IMR-90 (cell line): ENCODE data around the gene CDK14. TPM values are rescaled to one million over a fixed set of nuclear protein-coding genes. Genes with fewer than 3 reads are reported as not detected.

Experiments
- ATAC-seq: fragments of 200-7000 bp; cut with Tn5 transposase; 2 replicates; pipeline ENCODE4 v1.9.1; 2020; ENCODE audit warnings: low read depth, mild to moderate bottlenecking, moderate library complexity
- BruUV-seq: library from RNA; stranded (reverse); fragments of 400-500 nt; replicated peaks from 2 replicates; lab custom pipeline; 2021; lab: Mats Ljungman, UMichigan
- CTCF ChIA-PET: fragments of 300-600 bp; formaldehyde crosslinking; extraction: SDS; loops from one replicate; lab custom pipeline; 2021; ENCODE audit warnings: antibody characterized with exemption; lab: Yijun Ruan, JAX
- POLR2A ChIA-PET: fragments of 300-600 bp; sonication (Branson Sonifier 250); formaldehyde crosslinking; loops from one replicate; lab custom pipeline; 2022; ENCODE audit warnings: antibody characterized with exemption; ENCODE audit not compliant: unreplicated experiment; lab: Charles Lee
- DNase-seq: peaks from one replicate; pipeline ENCODE4 v3.0.0; 2013
- H2AFZ ChIP-seq: replicated peaks from 2 replicates; pipeline ENCODE3; 2013; ENCODE audit warnings: low read length, mild to moderate bottlenecking; ENCODE audit not compliant: poor library complexity
- H2AK5ac ChIP-seq: 2 replicates; pipeline ENCODE4 v1.6.1; 2013; ENCODE audit warnings: low read depth, low read length, inconsistent platforms
- H2AK9ac ChIP-seq: replicated peaks from 2 replicates; pipeline ENCODE3; 2013; ENCODE audit warnings: mild to moderate bottlenecking, low read depth, low read length, moderate library complexity; ENCODE audit not compliant: poor library complexity
- H2BK120ac ChIP-seq: 2 replicates; pipeline ENCODE4 v1.6.1; 2013; ENCODE audit warnings: low read depth, low read length, inconsistent platforms
- H2BK15ac ChIP-seq: 3 replicates; pipeline ENCODE4 v1.6.1; 2013; ENCODE audit warnings: low read depth, low read length, inconsistent platforms
- H2BK20ac ChIP-seq: 2 replicates; pipeline ENCODE4 v1.6.1; 2013; ENCODE audit warnings: low read depth, mild to moderate bottlenecking, inconsistent platforms, low read length, moderate library complexity
- H2BK5ac ChIP-seq: 2 replicates; pipeline ENCODE4 v1.6.1; 2013; ENCODE audit warnings: mild to moderate bottlenecking, low read depth, low read length, inconsistent platforms; ENCODE audit not compliant: poor library complexity, severe bottlenecking
- H3K14ac ChIP-seq: replicated peaks from 2 replicates; pipeline ENCODE4 v1.6.1; 2013; ENCODE audit warnings: low read depth, low read length, inconsistent platforms
- H3K18ac ChIP-seq: 2 replicates; pipeline ENCODE4 v1.6.1; 2013; ENCODE audit warnings: low read depth, low read length, control low read depth
- H3K23ac ChIP-seq: 2 replicates; pipeline ENCODE4 v1.6.1; 2013; ENCODE audit warnings: low read depth, low read length, inconsistent platforms
- H3K27ac ChIP-seq: 2 replicates; pipeline ENCODE4 v1.5.1; 2013; ENCODE audit warnings: mild to moderate bottlenecking, control low read depth, low read length; ENCODE audit not compliant: insufficient read depth
- H3K27me3 ChIP-seq: 2 replicates; pipeline ENCODE4 v1.6.1; 2013; ENCODE audit warnings: low read length; ENCODE audit not compliant: control insufficient read depth, insufficient read depth
- H3K36me3 ChIP-seq: 2 replicates; pipeline ENCODE4 v1.6.1; 2013; ENCODE audit warnings: low read length, mixed read lengths; ENCODE audit not compliant: control insufficient read depth, insufficient read depth
- H3K4ac ChIP-seq: 2 replicates; pipeline ENCODE4 v1.6.1; 2013; ENCODE audit warnings: low read depth, low read length, inconsistent platforms
- H3K4me1 ChIP-seq: 2 replicates; pipeline ENCODE4 v1.6.1; 2013; ENCODE audit warnings: low read length, mixed read lengths; ENCODE audit not compliant: control insufficient read depth, insufficient read depth
- H3K4me2 ChIP-seq: 2 replicates; pipeline ENCODE4 v1.6.1; 2013; ENCODE audit warnings: low read depth, mild to moderate bottlenecking, control low read depth, low read length, moderate library complexity
- H3K4me3 ChIP-seq: 2 replicates; pipeline ENCODE4 v1.5.1; 2013; ENCODE audit warnings: low read depth, mild to moderate bottlenecking, control low read depth, low read length, moderate library complexity; ENCODE audit not compliant: insufficient read depth
- H3K56ac ChIP-seq: 2 replicates; pipeline ENCODE4 v1.6.1; 2013; ENCODE audit warnings: low read length, inconsistent platforms; ENCODE audit not compliant: insufficient read depth; ENCODE audit errors: extremely low read depth
- H3K79me1 ChIP-seq, 2 experiments: 2 replicates each; pipeline ENCODE4 v1.6.1; 2013; ENCODE audit warnings: low read length in 2 of 2, inconsistent platforms in 1 of 2, low read depth in 1 of 2
- H3K9ac ChIP-seq: 2 replicates; pipeline ENCODE4 v1.6.1; 2013; ENCODE audit warnings: low read depth, low read length, control low read depth
- H3K9me1 ChIP-seq: 2 replicates; pipeline ENCODE4 v1.6.1; 2013; ENCODE audit warnings: low read length, inconsistent platforms; ENCODE audit not compliant: insufficient read depth
- H3K9me3 ChIP-seq: 2 replicates; pipeline ENCODE4 v1.6.1; 2013; ENCODE audit warnings: low read length; ENCODE audit not compliant: control insufficient read depth, insufficient read depth
- H4K20me1 ChIP-seq: 2 replicates; pipeline ENCODE4 v1.6.1; 2013; ENCODE audit warnings: low read length, inconsistent platforms; ENCODE audit not compliant: insufficient read depth
- H4K5ac ChIP-seq: 2 replicates; pipeline ENCODE4 v1.6.1; 2013; ENCODE audit warnings: mild to moderate bottlenecking, low read depth, low read length, control low read depth
- H4K8ac ChIP-seq, 2 experiments: 2 replicates each; pipeline ENCODE4 v1.6.1; 2013; ENCODE audit warnings: low read depth in 2 of 2, low read length in 2 of 2, control low read depth in 1 of 2, inconsistent platforms in 1 of 2
- H4K91ac ChIP-seq: 2 replicates; pipeline ENCODE4 v1.6.1; 2013; ENCODE audit warnings: low read depth, low read length, inconsistent platforms; ENCODE audit not compliant: insufficient read depth
- CEBPB ChIP-seq: IDR thresholded peaks from 2 replicates; pipeline ENCODE4 v1.6.1; 2012; ENCODE audit warnings: low read depth, low read length, improper control_type of control experiment
- CHD1 ChIP-seq: IDR thresholded peaks from 2 replicates; pipeline ENCODE4 v1.6.1; 2012; ENCODE audit warnings: low read depth, low read length, improper control_type of control experiment
- MAFK ChIP-seq: IDR thresholded peaks from 2 replicates; pipeline ENCODE4 v1.6.1; 2012; ENCODE audit warnings: low read depth, low read length, improper control_type of control experiment
- MAZ ChIP-seq: IDR thresholded peaks from 2 replicates; pipeline ENCODE4 v1.6.1; 2012; ENCODE audit warnings: low read depth, mild to moderate bottlenecking, low read length, improper control_type of control experiment, moderate library complexity, borderline replicate concordance
- MXI1 ChIP-seq: IDR thresholded peaks from 2 replicates; pipeline ENCODE4 v1.6.1; 2012; ENCODE audit warnings: low read depth, mild to moderate bottlenecking, low read length, moderate library complexity, borderline replicate concordance
- NFE2L2 ChIP-seq: fragments of 150-350 bp; IDR thresholded peaks from 2 replicates; pipeline ENCODE4 v1.6.1; 2016; ENCODE audit warnings: low read depth, mild to moderate bottlenecking, low read length
- POLR2A ChIP-seq: IDR thresholded peaks from 2 replicates; pipeline ENCODE4 v1.6.1; 2012; ENCODE audit warnings: mild to moderate bottlenecking, low read depth, low read length
- RAD21 ChIP-seq: IDR thresholded peaks from 2 replicates; pipeline ENCODE4 v1.6.1; 2012; ENCODE audit warnings: low read length, improper control_type of control experiment
- RCOR1 ChIP-seq: IDR thresholded peaks from 2 replicates; pipeline ENCODE4 v1.6.1; 2012; ENCODE audit warnings: mild to moderate bottlenecking, low read length, improper control_type of control experiment; ENCODE audit not compliant: insufficient replicate concordance
- SMC3 ChIP-seq: fragments of 150-350 bp; IDR thresholded peaks from 2 replicates; pipeline ENCODE4 v1.6.1; 2016; ENCODE audit warnings: low read depth, mild to moderate bottlenecking, antibody characterized with exemption, low read length, moderate library complexity
- WGBS, 2 experiments: methylation state at CpG; one replicate each; pipeline versions ENCODE4 v1.1.5 to v1.1.7; 2013; ENCODE audit warnings: missing lambda C conversion rate in 2 of 2; ENCODE audit not compliant: insufficient read length in 1 of 2; ENCODE audit errors: extremely low coverage in 2 of 2; 5-methylcytosine and 5-hydroxymethylcytosine counted together
- dilution Hi-C: fragments of 300-500 bp; cut with HindIII; formaldehyde crosslinking; loops from one replicate; pipeline ENCODE4 v1.14.3; 2018; ENCODE audit warnings: low sequenced_read_pairs; ENCODE audit not compliant: unreplicated experiment
- in situ Hi-C: fragments of 300-500 bp; cut with MboI; formaldehyde crosslinking; loops from 3 replicates; pipeline ENCODE4 v1.14.3; 2019; ENCODE audit warnings: low sequenced_read_pairs, inconsistent platforms, mixed read lengths
- intact Hi-C: fragments of 100-400 bp; cut with micrococcal nuclease; formaldehyde crosslinking; loops from 2 replicates; pipeline ENCODE4 v1.10.0; 2022
- polyA plus RNA-seq, 3 experiments: library from polyadenylated mRNA; depleted of rRNA; stranded (reverse); fragments of >200 nt; gene quantifications; 2 replicates each; pipeline ENCODE4 v1.2.3, GENCODE V29; 2012; ENCODE audit warnings: low replicate concordance in 1 of 3
- total RNA-seq: library from RNA; depleted of rRNA; stranded (reverse); fragments of >200 nt; gene quantifications from 2 replicates; pipeline ENCODE4 v1.2.3, GENCODE V29; 2012
- TF ChIP-seq, protein P1 (sequence below): conservative IDR thresholded peaks from 2 replicates; pipeline ENCODE4 v1.5.1; 2012; ENCODE audit warnings: mild to moderate bottlenecking, low read depth, low read length, improper control_type of control experiment
- TF ChIP-seq, protein P2 (sequence below): fragments of 150-350 bp; IDR thresholded peaks from 2 replicates; pipeline ENCODE4 v1.6.1; 2017; ENCODE audit warnings: mild to moderate bottlenecking, antibody characterized with exemption, low read length, low read depth
- TF ChIP-seq, protein P3 (sequence below): fragments of 150-350 bp; IDR thresholded peaks from 2 replicates; pipeline ENCODE4 v1.6.1; 2016; ENCODE audit warnings: low read depth, mild to moderate bottlenecking, low read length, moderate library complexity, borderline replicate concordance

Gene CDK14
- total and polyA plus RNA-seq, 2 of the 4 experiments (the other 2 are of a cell fraction): 10.1 to 29.6 TPM

DNA sequence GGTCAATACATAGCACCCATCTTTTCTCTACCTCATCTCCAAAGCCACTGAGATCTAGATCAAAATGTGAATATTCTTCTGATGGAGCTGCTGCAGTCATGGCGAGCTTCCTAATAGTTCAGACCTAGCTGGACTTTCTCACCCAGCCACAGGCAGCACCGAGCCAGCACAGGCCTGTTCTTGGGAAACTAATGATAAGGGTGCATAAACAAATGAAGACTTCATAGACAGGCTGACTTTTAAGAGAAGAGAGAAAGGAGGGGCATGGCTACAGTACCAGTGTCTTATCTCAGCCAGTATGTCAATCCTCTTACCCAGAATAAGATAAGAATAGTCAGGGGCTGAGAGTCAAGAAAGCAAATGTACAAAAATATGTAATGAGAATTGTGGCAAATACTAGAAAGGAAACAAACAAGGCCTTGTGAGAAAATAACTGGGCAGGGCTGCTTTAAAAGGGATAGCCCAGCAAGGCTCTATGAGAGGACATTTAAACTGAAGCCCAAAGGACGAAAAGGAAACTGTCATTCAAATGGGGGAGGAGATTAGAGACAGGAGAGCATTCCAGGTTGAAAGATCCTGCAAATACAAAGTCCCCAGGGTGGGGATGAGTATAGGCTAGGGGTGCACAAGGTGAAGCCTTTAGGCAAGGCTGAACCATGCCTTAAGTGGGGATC lies 21.8 kb upstream of the CDK14 start:
- ChIA-PET POLR2A (no interaction called here), CTCF (interaction anchor here (0.6 kb wide), 1 partner anchor 22 kb away, joined by 3 read pairs; no protein-coding TSS in a partner anchor)
- Histone ChIP-seq H3K23ac (no peak overlapping the region), H2BK5ac (no peak overlapping the region), H3K27me3 (no peaks in the 10 kb centered on the region), H2BK120ac (no peak overlapping the region), H3K4me1 (no peaks in the 10 kb centered on the region), H4K8ac (no peak overlapping the region), H2BK20ac (no peak overlapping the region), H4K20me1 (no peaks in the 10 kb centered on the region), H3K18ac (no peak overlapping the region), H3K27ac (no peak overlapping the region), H3K4me2 (no peak overlapping the region), H3K79me1 (no peaks in the 10 kb centered on the region), H3K9ac (no peak overlapping the region), H2AK9ac (no peak overlapping the region), H3K36me3 (no peaks in the 10 kb centered on the region), H3K56ac (no peak overlapping the region), H3K4me3 (no peak overlapping the region), H2AFZ (no peak overlapping the region), H3K14ac (no peak overlapping the region), H2AK5ac (no peak overlapping the region), H3K9me3 (no peaks in the 10 kb centered on the region), H3K4ac (no peak overlapping the region), H3K9me1 (no peaks in the 10 kb centered on the region), H4K91ac (no peak overlapping the region), H2BK15ac (no peak overlapping the region), H4K5ac (no peak overlapping the region)
- ATAC-seq: peak; percentile 64
- no TSS peak for BruUV-seq
- peak; percentile 35 for DNase-seq
- dilution Hi-C loops: no loop called here
- intact Hi-C loops: no loop called here
- in situ Hi-C loops: loop anchor here (25.0 kb wide), 1 partner anchor 438 kb away; no protein-coding TSS in a partner anchor
- no CpG with 5 or more reads among the region's 3 CpGs for WGBS, 2 experiments
- TF ChIP-seq CHD1 (no peak), MAZ (no peak), MXI1 (no peak), NFE2L2 (no peak), RAD21 (no peak), POLR2A (no peak), SMC3 (no peak), RCOR1 (no peak), MAFK (no peak), CEBPB (no peak)
- TF ChIP-seq, protein P1, sequence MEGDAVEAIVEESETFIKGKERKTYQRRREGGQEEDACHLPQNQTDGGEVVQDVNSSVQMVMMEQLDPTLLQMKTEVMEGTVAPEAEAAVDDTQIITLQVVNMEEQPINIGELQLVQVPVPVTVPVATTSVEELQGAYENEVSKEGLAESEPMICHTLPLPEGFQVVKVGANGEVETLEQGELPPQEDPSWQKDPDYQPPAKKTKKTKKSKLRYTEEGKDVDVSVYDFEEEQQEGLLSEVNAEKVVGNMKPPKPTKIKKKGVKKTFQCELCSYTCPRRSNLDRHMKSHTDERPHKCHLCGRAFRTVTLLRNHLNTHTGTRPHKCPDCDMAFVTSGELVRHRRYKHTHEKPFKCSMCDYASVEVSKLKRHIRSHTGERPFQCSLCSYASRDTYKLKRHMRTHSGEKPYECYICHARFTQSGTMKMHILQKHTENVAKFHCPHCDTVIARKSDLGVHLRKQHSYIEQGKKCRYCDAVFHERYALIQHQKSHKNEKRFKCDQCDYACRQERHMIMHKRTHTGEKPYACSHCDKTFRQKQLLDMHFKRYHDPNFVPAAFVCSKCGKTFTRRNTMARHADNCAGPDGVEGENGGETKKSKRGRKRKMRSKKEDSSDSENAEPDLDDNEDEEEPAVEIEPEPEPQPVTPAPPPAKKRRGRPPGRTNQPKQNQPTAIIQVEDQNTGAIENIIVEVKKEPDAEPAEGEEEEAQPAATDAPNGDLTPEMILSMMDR: no peak
- TF ChIP-seq, protein P2, sequence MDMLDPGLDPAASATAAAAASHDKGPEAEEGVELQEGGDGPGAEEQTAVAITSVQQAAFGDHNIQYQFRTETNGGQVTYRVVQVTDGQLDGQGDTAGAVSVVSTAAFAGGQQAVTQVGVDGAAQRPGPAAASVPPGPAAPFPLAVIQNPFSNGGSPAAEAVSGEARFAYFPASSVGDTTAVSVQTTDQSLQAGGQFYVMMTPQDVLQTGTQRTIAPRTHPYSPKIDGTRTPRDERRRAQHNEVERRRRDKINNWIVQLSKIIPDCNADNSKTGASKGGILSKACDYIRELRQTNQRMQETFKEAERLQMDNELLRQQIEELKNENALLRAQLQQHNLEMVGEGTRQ: no peak
- TF ChIP-seq, protein P3, sequence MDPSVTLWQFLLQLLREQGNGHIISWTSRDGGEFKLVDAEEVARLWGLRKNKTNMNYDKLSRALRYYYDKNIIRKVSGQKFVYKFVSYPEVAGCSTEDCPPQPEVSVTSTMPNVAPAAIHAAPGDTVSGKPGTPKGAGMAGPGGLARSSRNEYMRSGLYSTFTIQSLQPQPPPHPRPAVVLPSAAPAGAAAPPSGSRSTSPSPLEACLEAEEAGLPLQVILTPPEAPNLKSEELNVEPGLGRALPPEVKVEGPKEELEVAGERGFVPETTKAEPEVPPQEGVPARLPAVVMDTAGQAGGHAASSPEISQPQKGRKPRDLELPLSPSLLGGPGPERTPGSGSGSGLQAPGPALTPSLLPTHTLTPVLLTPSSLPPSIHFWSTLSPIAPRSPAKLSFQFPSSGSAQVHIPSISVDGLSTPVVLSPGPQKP: no peak
